H9 (cell line): ENCODE results near the gene CBS. TPM values are rescaled to one million over a fixed set of nuclear protein-coding genes. Genes with fewer than 3 reads are reported as not detected.
A peak's percentile ranks its signal among the peaks of the same experiment; 100 is the strongest.

ENCODE experiments used
- DNase-seq: peaks from one replicate; pipeline ENCODE4 v3.0.0-alpha.2; 2017
- H2AFZ ChIP-seq: one replicate; pipeline ENCODE4 v1.6.1; 2013; ENCODE audit warnings: mild to moderate bottlenecking, low read length, control low read depth, moderate library complexity
- H2AK5ac ChIP-seq: 2 replicates; pipeline ENCODE4 v1.6.1; 2013; ENCODE audit warnings: low read length, control low read depth, mixed read lengths; ENCODE audit not compliant: insufficient read length
- H2BK120ac ChIP-seq: one replicate; pipeline ENCODE4 v1.6.1; 2013; ENCODE audit warnings: low read depth, mild to moderate bottlenecking, low read length, control low read depth, inconsistent platforms; ENCODE audit not compliant: poor library complexity, severe bottlenecking
- H2BK12ac ChIP-seq: 2 replicates; pipeline ENCODE4 v1.6.1; 2013; ENCODE audit warnings: low read length, control low read depth, mixed read lengths, low read depth; ENCODE audit not compliant: insufficient read length
- H2BK15ac ChIP-seq: 2 replicates; pipeline ENCODE4 v1.6.1; 2013; ENCODE audit warnings: low read depth, low read length, control low read depth
- H2BK20ac ChIP-seq: one replicate; pipeline ENCODE4 v1.6.1; 2013; ENCODE audit warnings: low read depth, mild to moderate bottlenecking, low read length, control low read depth, inconsistent platforms; ENCODE audit not compliant: poor library complexity, severe bottlenecking
- H2BK5ac ChIP-seq: 2 replicates; pipeline ENCODE4 v1.6.1; 2013; ENCODE audit warnings: low read length, control low read depth, mixed read lengths; ENCODE audit not compliant: insufficient read length
- H3K14ac ChIP-seq: 2 replicates; pipeline ENCODE4 v1.6.1; 2013; ENCODE audit warnings: low read length, control low read depth; ENCODE audit not compliant: insufficient read depth
- H3K18ac ChIP-seq: 2 replicates; pipeline ENCODE4 v1.6.1; 2013; ENCODE audit warnings: low read depth, mild to moderate bottlenecking, mixed read lengths, low read length, control low read depth; ENCODE audit not compliant: insufficient read length
- H3K23ac ChIP-seq: 2 replicates; pipeline ENCODE4 v1.6.1; 2013; ENCODE audit warnings: low read length, control low read depth, mixed read lengths, low read depth; ENCODE audit not compliant: insufficient read length
- H3K23me2 ChIP-seq: 2 replicates; pipeline ENCODE4 v1.6.1; 2013; ENCODE audit warnings: low read depth, mild to moderate bottlenecking, mixed read lengths, low read length, control low read depth; ENCODE audit not compliant: insufficient read length, poor library complexity, severe bottlenecking
- H3K27ac ChIP-seq: 2 replicates; pipeline ENCODE4 v1.5.1; 2013; ENCODE audit warnings: low read length, control low read depth, mixed read lengths, low read depth; ENCODE audit not compliant: insufficient read length
- H3K27me3 ChIP-seq: 2 replicates; pipeline ENCODE4 v1.6.1; 2013; ENCODE audit warnings: low read length, control low read depth, inconsistent platforms; ENCODE audit not compliant: insufficient read depth
- H3K4ac ChIP-seq: 2 replicates; pipeline ENCODE4 v1.6.1; 2013; ENCODE audit warnings: low read depth, mild to moderate bottlenecking, control low read depth, inconsistent platforms, low read length, moderate library complexity
- H3K4me1 ChIP-seq: 2 replicates; pipeline ENCODE4 v1.6.1; 2013; ENCODE audit warnings: low read length, control low read depth, inconsistent platforms; ENCODE audit not compliant: insufficient read depth
- H3K4me2 ChIP-seq: 2 replicates; pipeline ENCODE4 v1.6.1; 2013; ENCODE audit warnings: low read length, control low read depth, mixed read lengths; ENCODE audit not compliant: insufficient read length, insufficient read depth
- H3K56ac ChIP-seq: 2 replicates; pipeline ENCODE4 v1.6.1; 2013; ENCODE audit warnings: low read depth, mild to moderate bottlenecking, mixed read lengths, low read length, control low read depth; ENCODE audit not compliant: insufficient read length
- H3K79me1 ChIP-seq: 2 replicates; pipeline ENCODE4 v1.6.1; 2013; ENCODE audit warnings: low read depth, mild to moderate bottlenecking, moderate library complexity, low read length, control low read depth, inconsistent platforms; ENCODE audit not compliant: insufficient read depth, poor library complexity, severe bottlenecking
- H3K79me2 ChIP-seq: 2 replicates; pipeline ENCODE4 v1.6.1; 2013; ENCODE audit warnings: low read length, control low read depth, inconsistent platforms; ENCODE audit not compliant: insufficient read depth
- H3K9ac ChIP-seq: 2 replicates; pipeline ENCODE4 v1.6.1; 2013; ENCODE audit warnings: low read length, control low read depth, mixed read lengths; ENCODE audit not compliant: insufficient read length; ENCODE audit errors: extremely low read depth
- H3K9me3 ChIP-seq: one replicate; pipeline ENCODE4 v1.6.1; 2013; ENCODE audit warnings: low read depth, low read length, inconsistent platforms; ENCODE audit not compliant: control insufficient read depth
- H3T11ph ChIP-seq: one replicate; pipeline ENCODE4 v1.6.1; 2013; ENCODE audit warnings: mild to moderate bottlenecking, low read length, control low read depth, inconsistent platforms
- H4K20me1 ChIP-seq: one replicate; pipeline ENCODE4 v1.6.1; 2013; ENCODE audit not compliant: control insufficient read depth, insufficient read length, insufficient read depth
- H4K5ac ChIP-seq: 2 replicates; pipeline ENCODE4 v1.6.1; 2013; ENCODE audit warnings: low read depth, mild to moderate bottlenecking, mixed read lengths, low read length, control low read depth; ENCODE audit not compliant: insufficient read length
- H4K8ac ChIP-seq: replicated peaks from 2 replicates; pipeline ENCODE4 v1.6.1; 2013; ENCODE audit warnings: low read length, control low read depth, mixed read lengths, low read depth; ENCODE audit not compliant: insufficient read length
- H4K91ac ChIP-seq: 2 replicates; pipeline ENCODE4 v1.6.1; 2013; ENCODE audit warnings: low read depth, mild to moderate bottlenecking, moderate library complexity, mixed read lengths, low read length, control low read depth; ENCODE audit not compliant: insufficient read length
- H3K27ac Mint-ChIP-seq, 3 experiments: 2 replicates in 2 of 3; 3 replicates in 1 of 3; pipeline ENCODE4 v1.8.0; 2020 to 2021; ENCODE audit warnings: mixed read lengths in 3 of 3, mild to moderate bottlenecking in 1 of 3, moderate library complexity in 1 of 3
- H3K27me3 Mint-ChIP-seq: 2 replicates; pipeline ENCODE4 v1.8.0; 2021; ENCODE audit warnings: low read depth, mild to moderate bottlenecking, moderate library complexity, mixed read lengths
- H3K36me3 Mint-ChIP-seq, 3 experiments: 2 replicates in 2 of 3; 3 replicates in 1 of 3; pipeline ENCODE4 v1.8.0; 2020 to 2021; ENCODE audit warnings: low read depth in 3 of 3, mixed read lengths in 3 of 3; ENCODE audit not compliant: insufficient read depth in 1 of 3
- H3K4me1 Mint-ChIP-seq, 2 experiments: 2 replicates each; pipeline ENCODE4 v1.8.0; 2020; ENCODE audit warnings: mixed read lengths in 2 of 2
- H3K4me3 Mint-ChIP-seq, 2 experiments: 2 replicates in 1 of 2; 3 replicates in 1 of 2; pipeline ENCODE4 v1.8.0; 2020 to 2021; ENCODE audit warnings: mild to moderate bottlenecking in 2 of 2, mixed read lengths in 2 of 2, moderate library complexity in 1 of 2
- H3K9me3 Mint-ChIP-seq, 2 experiments: 2 replicates in 1 of 2; 3 replicates in 1 of 2; pipeline ENCODE4 v1.8.0; 2020; ENCODE audit warnings: mild to moderate bottlenecking in 2 of 2, mixed read lengths in 2 of 2, moderate library complexity in 1 of 2
- CTCF ChIP-seq: fragments of 200-600 bp; sonication (generic); conservative IDR thresholded peaks from 3 replicates; pipeline ENCODE4 v1.8.0; 2021; ENCODE audit warnings: antibody characterized with exemption, mild to moderate bottlenecking
- WGBS: extraction: QIAGEN DNeasy Blood & Tissue Kit; methylation state at CpG from one replicate; pipeline ENCODE4 v1.1.7; 2013; ENCODE audit warnings: missing lambda C conversion rate, low lambda C conversion rate, mixed read lengths; ENCODE audit not compliant: insufficient read length; ENCODE audit errors: extremely low coverage; 5-methylcytosine and 5-hydroxymethylcytosine counted together
- total RNA-seq: library from RNA; stranded (reverse); gene quantifications from 2 replicates; pipeline ENCODE4 v1.2.1, GENCODE V29; 2021

The CBS gene
- total RNA-seq, 1 experiment from 2014 or later, result 350 TPM

GRCh38 chr21:43023175-43023574, 52.5 kb downstream of the CBS start:
- no peak overlapping the region for H4K91ac ChIP-seq
- no CpG with 5 or more reads among the region's 8 CpGs for WGBS
- H3K14ac ChIP-seq, result no peak overlapping the region
- no peak overlapping the region for H2BK20ac ChIP-seq
- H3K23ac ChIP-seq, result no peak overlapping the region
- no peak overlapping the region for H3K27ac ChIP-seq
- no peak overlapping the region for H3K4ac ChIP-seq
- no peaks in the 10 kb centered on the region for H3K27me3 Mint-ChIP-seq
- H4K20me1 ChIP-seq, result no peaks in the 10 kb centered on the region
- no peak overlapping the region for H3K4me2 ChIP-seq
- no peaks in the 10 kb centered on the region for H3K9me3 Mint-ChIP-seq
- peaks cover 3 to 4% of the 10 kb centered on the region in 2 experiments for H3K4me1 Mint-ChIP-seq
- H2BK15ac ChIP-seq, result no peak overlapping the region
- peak overlapping the region in 2 of 3 experiments; percentile 65 to 82; a peak in 3 of 7 replicates for H3K27ac Mint-ChIP-seq
- H3K9me3 ChIP-seq, result no peaks in the 10 kb centered on the region
- H4K5ac ChIP-seq, result no peak overlapping the region
- no peak overlapping the region for H2BK12ac ChIP-seq
- peaks cover 11 to 87% (median 57%) of the 10 kb centered on the region in 3 experiments; a peak in 6 of 7 replicates for H3K36me3 Mint-ChIP-seq
- H2AK5ac ChIP-seq, result no peak overlapping the region
- no peak overlapping the region for H2BK5ac ChIP-seq
- no peak for DNase-seq
- H3K27me3 ChIP-seq, result no peaks in the 10 kb centered on the region
- no peak overlapping the region for H3K9ac ChIP-seq
- no peak overlapping the region for H2BK120ac ChIP-seq
- no peak overlapping the region for H4K8ac ChIP-seq
- no peak overlapping the region for H3K18ac ChIP-seq
- H3K79me1 ChIP-seq, result no peaks in the 10 kb centered on the region
- H3K4me1 ChIP-seq, result no peaks in the 10 kb centered on the region; the same call in 1 of the 2 replicates
- H3K79me2 ChIP-seq, result no peaks in the 10 kb centered on the region
- H3K4me3 Mint-ChIP-seq, result no peak overlapping the region
- no peak overlapping the region for H2AFZ ChIP-seq
- H3K23me2 ChIP-seq, result no peaks in the 10 kb centered on the region
- no peak overlapping the region for H3K56ac ChIP-seq
- no peak overlapping the region for H3T11ph ChIP-seq
- no peak for TF ChIP-seq CTCF
